Mammary microvascular endothelial cell (primary cell): ENCODE results near the gene POTEH. TPM values are rescaled to one million over a fixed set of nuclear protein-coding genes. Genes with fewer than 3 reads are reported as not detected.

Source experiments
- total RNA-seq: library from RNA; depleted of rRNA; stranded (reverse); fragments of >200 nt; gene quantifications from 2 replicates; pipeline ENCODE4 v1.2.3, GENCODE V29; 2015

Gene POTEH
- total RNA-seq, result not detected in 2 replicates

GRCh38 chr22:15689749-15690125 lies at the start of gene POTEH:
Gene POTEH, plus strand, starts transcription at chr22:15690026. Its CDS starts 52 bp downstream, at chr22:15690078.

Other genes with a start within 250 kb of the POTEH start
- not detected in 2 replicates for gene OR11H1, start 161.8 kb upstream of the POTEH start, total RNA-seq